IPS-18a (cell line): ENCODE results near the gene RAB5B.

Source experiments
- H3K27ac ChIP-seq: one replicate; pipeline ENCODE4 v1.5.1; 2013; ENCODE audit warnings: low read length
- H3K27me3 ChIP-seq: one replicate; pipeline ENCODE4 v1.6.1; 2013; ENCODE audit warnings: mild to moderate bottlenecking, low read length; ENCODE audit not compliant: control insufficient read depth, insufficient read depth
- H3K36me3 ChIP-seq: one replicate; pipeline ENCODE4 v1.6.1; 2013; ENCODE audit warnings: low read depth, low read length; ENCODE audit not compliant: control insufficient read depth
- H3K4me1 ChIP-seq: one replicate; pipeline ENCODE4 v1.6.1; 2013; ENCODE audit warnings: low read depth, low read length; ENCODE audit not compliant: control insufficient read depth
- H3K4me3 ChIP-seq: one replicate; pipeline ENCODE4 v1.5.1; 2013; ENCODE audit warnings: low read length
- H3K9ac ChIP-seq: one replicate; pipeline ENCODE4 v1.6.1; 2013; ENCODE audit warnings: mild to moderate bottlenecking, low read length, moderate library complexity
- H3K9me3 ChIP-seq: one replicate; pipeline ENCODE4 v1.6.1; 2013; ENCODE audit warnings: low read depth, low read length; ENCODE audit not compliant: control insufficient read depth

RAB5B gene

GRCh38 chr12:55973599-55974307 is at the start of gene RAB5B:
RAB5B (plus strand) TSS chr12:55974078; CDS start chr12:55986961, 12,883 bp downstream.
- peaks cover 5% of the 10 kb centered on the region for H3K4me1 ChIP-seq
- peaks cover 20% of the 10 kb centered on the region for H3K36me3 ChIP-seq
- H3K9ac ChIP-seq, result peak within 1 kb of the TSS; percentile 80
- no peaks in the 10 kb centered on the region for H3K9me3 ChIP-seq
- peak within 1 kb of the TSS; percentile 91 for H3K4me3 ChIP-seq
- H3K27me3 ChIP-seq, result no peaks in the 10 kb centered on the region
- H3K27ac ChIP-seq, result peak within 1 kb of the TSS; percentile 10

- peak overlapping the region; percentile 98 for H3K4me3 ChIP-seq
- H3K9me3 ChIP-seq, result no peaks in the 10 kb centered on the region
- H3K27me3 ChIP-seq, result no peaks in the 10 kb centered on the region
- no peak overlapping the region for H3K27ac ChIP-seq
- no peaks in the 10 kb centered on the region for H3K4me1 ChIP-seq
- H3K36me3 ChIP-seq, result peaks cover 27% of the 10 kb centered on the region
- no peak overlapping the region for H3K9ac ChIP-seq
Measured at GRCh38 chr12:55925371-55925770, 48.5 kb upstream of the RAB5B start.

- Histone ChIP-seq H3K9me3 (no peaks in the 10 kb centered on the region), H3K4me1 (peaks cover 7% of the 10 kb centered on the region), H3K27ac (peak overlapping the region; percentile 93), H3K9ac (peak overlapping the region; percentile 92), H3K27me3 (peaks cover 1% of the 10 kb centered on the region), H3K36me3 (peaks cover 23% of the 10 kb centered on the region), H3K4me3 (peak overlapping the region; percentile 98)
Measured at GRCh38 chr12:55925870-55926737, 47.8 kb upstream of the RAB5B start.

- Histone ChIP-seq H3K27me3 (peaks cover 7% of the 10 kb centered on the region), H3K4me1 (peaks cover 11% of the 10 kb centered on the region), H3K9me3 (no peaks in the 10 kb centered on the region), H3K4me3 (peak overlapping the region; percentile 98), H3K27ac (peak overlapping the region; percentile 93), H3K36me3 (peaks cover 21% of the 10 kb centered on the region), H3K9ac (peak overlapping the region; percentile 92)
Measured at GRCh38 chr12:55926738-55927587, 46.9 kb upstream of the RAB5B start.

- peaks cover 11% of the 10 kb centered on the region for H3K4me1 ChIP-seq
- peak within 1 kb of the TSS; percentile 93 for H3K27ac ChIP-seq
- no peaks in the 10 kb centered on the region for H3K9me3 ChIP-seq
- H3K4me3 ChIP-seq, result peak within 1 kb of the TSS; percentile 98
- H3K27me3 ChIP-seq, result peaks cover 16% of the 10 kb centered on the region
- peak within 1 kb of the TSS; percentile 92 for H3K9ac ChIP-seq
- peaks cover 12% of the 10 kb centered on the region for H3K36me3 ChIP-seq
Measured at GRCh38 chr12:55927588-55928502, 46.0 kb upstream of the RAB5B start, which contains the start of gene PYM1. PYM1 (minus strand) TSS chr12:55927894; CDS start chr12:55927761, 133 bp downstream.

GRCh38 chr12:55929306-55929791 is 44.5 kb upstream of the RAB5B start:
- H3K9me3 ChIP-seq, result no peaks in the 10 kb centered on the region
- H3K36me3 ChIP-seq, result peaks cover 5% of the 10 kb centered on the region
- H3K4me1 ChIP-seq, result peaks cover 11% of the 10 kb centered on the region
- peaks cover 31% of the 10 kb centered on the region for H3K27me3 ChIP-seq
- no peak overlapping the region for H3K4me3 ChIP-seq
- no peak overlapping the region for H3K9ac ChIP-seq
- no peak overlapping the region for H3K27ac ChIP-seq

GRCh38 chr12:55930771-55931316 is 43.0 kb upstream of the RAB5B start, which contains the start of gene DGKA:
DGKA (plus strand) TSS chr12:55931162; CDS start chr12:55936504, 5,342 bp downstream.
- H3K4me1 ChIP-seq, result peaks cover 11% of the 10 kb centered on the region
- H3K4me3 ChIP-seq, result peak within 1 kb of the TSS; percentile 67

GRCh38 chr12:55931317-55931779 is 42.5 kb upstream of the RAB5B start:
- no peaks in the 10 kb centered on the region for H3K9me3 ChIP-seq
- H3K27ac ChIP-seq, result no peak overlapping the region
- peaks cover 37% of the 10 kb centered on the region for H3K27me3 ChIP-seq
- no peaks in the 10 kb centered on the region for H3K36me3 ChIP-seq
- peaks cover 11% of the 10 kb centered on the region for H3K4me1 ChIP-seq
- peak overlapping the region; percentile 67 for H3K4me3 ChIP-seq
- H3K9ac ChIP-seq, result peak overlapping the region; percentile 23

More at GRCh38 chr12:55930771-55931316, 43.0 kb upstream of the RAB5B start, which contains the start of gene DGKA:
- Histone ChIP-seq H3K27me3 (peaks cover 37% of the 10 kb centered on the region), H3K27ac (no peak within 1 kb of the TSS), H3K36me3 (no peaks in the 10 kb centered on the region), H3K9me3 (no peaks in the 10 kb centered on the region), H3K9ac (peak within 1 kb of the TSS; percentile 23)

GRCh38 chr12:55931780-55932550 is 41.9 kb upstream of the RAB5B start:
- H3K27ac ChIP-seq, result no peak overlapping the region
- H3K4me1 ChIP-seq, result peaks cover 11% of the 10 kb centered on the region
- H3K9ac ChIP-seq, result peak overlapping the region; percentile 23
- no peaks in the 10 kb centered on the region for H3K36me3 ChIP-seq
- no peaks in the 10 kb centered on the region for H3K9me3 ChIP-seq
- H3K4me3 ChIP-seq, result peak overlapping the region; percentile 67
- H3K27me3 ChIP-seq, result peaks cover 37% of the 10 kb centered on the region
